Mesothelial cell of epicardium (in vitro differentiated cells): Measurements from ENCODE around the gene TAOK3. TPM values are rescaled to one million over a fixed set of nuclear protein-coding genes. Genes with fewer than 3 reads are reported as not detected.

Experiments
- DNase-seq, 2 experiments: peaks; one replicate each; pipeline ENCODE4 v3.0.0; 2021; ENCODE audit warnings: low spot score in 2 of 2; ENCODE audit not compliant: unreplicated experiment in 2 of 2
- H3K27ac Mint-ChIP-seq: 2 replicates; pipeline ENCODE4 v1.8.0; 2021; ENCODE audit warnings: mixed read lengths
- H3K27me3 Mint-ChIP-seq: 2 replicates; pipeline ENCODE4 v1.8.0; 2021; ENCODE audit warnings: low read depth, mixed read lengths
- H3K36me3 Mint-ChIP-seq: 2 replicates; pipeline ENCODE4 v1.8.0; 2021; ENCODE audit warnings: mixed read lengths
- H3K4me1 Mint-ChIP-seq: 2 replicates; pipeline ENCODE4 v1.8.0; 2021; ENCODE audit warnings: mixed read lengths
- H3K4me3 Mint-ChIP-seq: 2 replicates; pipeline ENCODE4 v1.8.0; 2021; ENCODE audit warnings: mild to moderate bottlenecking, moderate library complexity, mixed read lengths
- H3K9me3 Mint-ChIP-seq: 2 replicates; pipeline ENCODE4 v1.8.0; 2021; ENCODE audit warnings: mixed read lengths
- total RNA-seq: library from RNA; stranded (reverse); gene quantifications from 3 replicates; pipeline ENCODE4 v1.2.1, GENCODE V29; 2021
- TF ChIP-seq, protein P1 (sequence below): fragments of 200-600 bp; sonication (generic); IDR thresholded peaks from one replicate; pipeline ENCODE4 v1.5.0; 2021; ENCODE audit warnings: antibody characterized with exemption; ENCODE audit not compliant: unreplicated experiment

Gene TAOK3
- total RNA-seq, 1 donor from 2014 or later: 27.7 TPM

DNA sequence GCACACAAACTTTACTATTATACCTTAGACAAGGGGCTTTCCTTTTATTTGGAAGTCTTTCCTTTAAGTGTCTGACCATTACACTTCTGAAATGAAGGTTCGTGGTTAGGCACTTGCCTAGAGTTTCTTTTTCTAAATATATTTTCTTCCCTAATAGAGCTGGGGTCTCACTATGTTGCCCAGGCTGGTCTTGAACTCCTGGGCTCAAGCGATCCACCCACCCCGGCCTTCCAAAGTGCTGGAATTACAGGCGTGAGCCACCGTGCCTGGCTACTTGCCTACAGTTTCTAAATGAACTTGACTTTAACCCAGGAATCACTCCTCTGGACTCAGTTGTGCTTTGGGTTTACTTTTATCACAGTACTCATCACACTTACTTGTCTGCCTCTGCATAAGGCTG lies 179.2 kb downstream of the TAOK3 start:
- Mint-ChIP-seq H3K4me1 (peaks cover 21% of the 10 kb centered on the region), H3K4me3 (no peak overlapping the region), H3K27ac (no peak overlapping the region), H3K36me3 (peaks cover 5% of the 10 kb centered on the region), H3K27me3 (no peaks in the 10 kb centered on the region), H3K9me3 (no peaks in the 10 kb centered on the region)
- TF ChIP-seq, protein P1, sequence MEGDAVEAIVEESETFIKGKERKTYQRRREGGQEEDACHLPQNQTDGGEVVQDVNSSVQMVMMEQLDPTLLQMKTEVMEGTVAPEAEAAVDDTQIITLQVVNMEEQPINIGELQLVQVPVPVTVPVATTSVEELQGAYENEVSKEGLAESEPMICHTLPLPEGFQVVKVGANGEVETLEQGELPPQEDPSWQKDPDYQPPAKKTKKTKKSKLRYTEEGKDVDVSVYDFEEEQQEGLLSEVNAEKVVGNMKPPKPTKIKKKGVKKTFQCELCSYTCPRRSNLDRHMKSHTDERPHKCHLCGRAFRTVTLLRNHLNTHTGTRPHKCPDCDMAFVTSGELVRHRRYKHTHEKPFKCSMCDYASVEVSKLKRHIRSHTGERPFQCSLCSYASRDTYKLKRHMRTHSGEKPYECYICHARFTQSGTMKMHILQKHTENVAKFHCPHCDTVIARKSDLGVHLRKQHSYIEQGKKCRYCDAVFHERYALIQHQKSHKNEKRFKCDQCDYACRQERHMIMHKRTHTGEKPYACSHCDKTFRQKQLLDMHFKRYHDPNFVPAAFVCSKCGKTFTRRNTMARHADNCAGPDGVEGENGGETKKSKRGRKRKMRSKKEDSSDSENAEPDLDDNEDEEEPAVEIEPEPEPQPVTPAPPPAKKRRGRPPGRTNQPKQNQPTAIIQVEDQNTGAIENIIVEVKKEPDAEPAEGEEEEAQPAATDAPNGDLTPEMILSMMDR: no peak
- DNase-seq: no peak

DNA sequence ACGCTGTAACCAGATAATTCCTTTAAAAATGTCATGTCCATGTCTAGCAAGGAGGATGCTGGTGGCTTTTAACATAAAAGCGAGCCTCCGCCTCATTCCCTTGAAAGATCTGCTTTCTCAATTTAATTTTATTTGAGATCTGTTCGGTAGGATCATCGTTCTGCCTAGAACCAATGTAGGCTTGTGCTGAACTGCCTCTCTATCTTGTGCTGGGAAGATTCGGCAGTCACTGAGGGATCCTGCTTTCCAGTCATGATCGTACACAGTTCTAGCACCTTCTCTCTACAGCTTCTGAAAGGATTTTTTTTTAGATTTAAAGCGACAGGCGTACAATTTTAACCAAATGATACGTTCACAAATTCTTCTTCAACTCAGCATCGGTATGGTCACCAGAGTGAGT lies 182.4 kb downstream of the TAOK3 start:
- no peaks in the 10 kb centered on the region for H3K9me3 Mint-ChIP-seq
- peaks cover 44% of the 10 kb centered on the region for H3K4me1 Mint-ChIP-seq
- no peaks in the 10 kb centered on the region for H3K27me3 Mint-ChIP-seq
- DNase-seq: no peak
- peak overlapping the region; percentile 79 for H3K4me3 Mint-ChIP-seq
- TF ChIP-seq, protein P1: no peak
- H3K36me3 Mint-ChIP-seq: no peaks in the 10 kb centered on the region
- H3K27ac Mint-ChIP-seq: peak overlapping the region; percentile 96

DNA sequence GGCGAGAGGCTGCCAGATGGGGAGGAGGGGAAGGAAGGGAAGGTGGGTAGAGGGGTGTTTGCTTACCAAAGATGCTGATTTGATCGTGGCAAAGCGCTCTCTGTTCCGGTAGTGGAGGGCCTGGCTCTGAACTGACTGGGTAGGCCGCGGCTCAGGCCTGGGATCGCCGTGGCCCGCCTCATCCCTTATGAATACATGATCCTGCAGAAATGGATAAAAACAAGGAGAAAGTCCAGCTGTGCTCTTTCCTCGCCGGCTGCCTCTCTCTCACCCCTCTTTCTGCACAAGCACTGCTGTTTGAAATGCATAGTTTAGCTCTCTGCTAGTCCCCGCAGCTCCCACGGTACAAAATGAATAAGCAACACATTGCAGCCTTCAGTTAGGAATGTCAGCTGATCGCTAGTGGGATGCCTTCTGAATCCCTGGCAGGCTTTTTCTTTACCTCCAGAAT lies 182.9 kb downstream of the TAOK3 start:
- H3K27ac Mint-ChIP-seq: peak overlapping the region; percentile 96
- TF ChIP-seq, protein P1: no peak
- no peaks in the 10 kb centered on the region for H3K27me3 Mint-ChIP-seq
- peak in 1 of 2 experiments; percentile 48 for DNase-seq
- H3K4me3 Mint-ChIP-seq: peak overlapping the region; percentile 79
- H3K9me3 Mint-ChIP-seq: no peaks in the 10 kb centered on the region
- peaks cover 44% of the 10 kb centered on the region for H3K4me1 Mint-ChIP-seq
- H3K36me3 Mint-ChIP-seq: no peaks in the 10 kb centered on the region

DNA sequence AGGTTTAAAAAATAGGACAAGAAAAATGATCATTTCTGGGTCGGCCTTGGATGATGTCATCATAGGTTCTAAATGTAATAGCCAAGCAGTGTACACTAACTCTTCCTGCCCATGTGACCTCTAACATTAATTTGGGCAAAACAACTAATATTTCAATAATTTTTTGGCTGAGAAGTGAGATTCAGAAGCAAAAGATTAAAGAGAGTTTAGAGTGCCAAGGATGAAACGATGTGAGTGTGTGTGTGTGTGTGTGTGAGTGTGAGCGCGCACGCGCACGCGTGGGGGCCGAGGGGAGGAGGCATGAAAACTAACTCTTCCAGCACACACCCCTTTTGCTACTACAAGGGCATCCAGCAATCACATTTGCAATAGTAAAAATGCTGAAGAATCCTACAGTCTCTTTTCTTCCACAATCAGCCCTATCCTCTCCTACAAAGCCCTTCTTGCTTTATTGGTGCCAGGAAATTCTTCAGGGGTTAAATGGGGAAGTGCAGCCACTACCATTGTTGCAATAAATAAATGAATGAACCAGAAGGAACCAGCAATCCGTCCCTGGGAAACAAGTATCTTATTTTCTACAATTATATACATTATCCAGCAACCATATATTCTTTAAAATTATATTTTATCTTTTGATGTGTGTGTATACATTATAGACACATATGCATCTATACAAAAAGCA lies 183.9 kb downstream of the TAOK3 start:
- Mint-ChIP-seq H3K9me3 (no peaks in the 10 kb centered on the region), H3K4me3 (peak overlapping the region; percentile 79), H3K36me3 (no peaks in the 10 kb centered on the region), H3K27me3 (no peaks in the 10 kb centered on the region), H3K4me1 (peaks cover 44% of the 10 kb centered on the region), H3K27ac (peak overlapping the region; percentile 91)
- no peak for DNase-seq
- TF ChIP-seq, protein P1: no peak

DNA sequence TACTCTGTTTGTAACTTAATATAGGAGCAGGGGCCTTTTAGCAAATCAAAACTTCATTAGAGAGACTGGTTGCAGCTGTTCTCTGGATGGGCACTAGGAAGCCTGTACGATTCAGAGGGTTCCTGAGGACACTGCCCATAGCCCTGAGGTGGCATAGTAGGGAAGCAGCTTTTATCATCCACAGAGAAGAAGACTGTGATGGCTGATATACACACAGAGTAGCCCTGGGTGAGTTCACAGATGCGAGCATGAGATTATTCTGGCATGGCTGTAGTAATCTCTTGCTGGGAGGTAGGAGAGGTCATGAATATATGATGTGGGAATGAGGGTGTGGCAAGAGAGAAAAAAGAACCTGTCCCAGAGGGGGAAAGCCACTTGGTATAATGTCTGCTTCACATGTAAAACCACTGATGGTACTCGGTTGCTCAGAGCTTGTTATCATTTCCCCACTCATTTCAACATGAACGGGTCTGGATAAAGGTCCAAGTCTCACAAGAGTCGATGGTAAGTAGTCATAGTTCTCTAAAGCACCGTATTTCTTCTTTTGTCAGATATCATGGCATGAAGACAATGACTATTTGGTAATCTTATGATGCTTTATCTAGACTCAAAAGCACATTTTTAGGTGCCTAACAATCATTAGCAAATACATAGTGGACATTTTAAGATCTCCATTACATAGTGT lies 184.8 kb downstream of the TAOK3 start:
- no peaks in the 10 kb centered on the region for H3K36me3 Mint-ChIP-seq
- DNase-seq: no peak
- TF ChIP-seq, protein P1: no peak
- peak overlapping the region; percentile 35 for H3K27ac Mint-ChIP-seq
- H3K4me3 Mint-ChIP-seq: peak overlapping the region; percentile 79
- H3K27me3 Mint-ChIP-seq: no peaks in the 10 kb centered on the region
- peaks cover 47% of the 10 kb centered on the region for H3K4me1 Mint-ChIP-seq
- no peaks in the 10 kb centered on the region for H3K9me3 Mint-ChIP-seq
